Hepatocyte (in vitro differentiated cells): ENCODE measurements around the gene ANXA2.

Experiments
- EZH2 ChIP-seq: fragments of 200-600 bp; sonication (generic); IDR thresholded peaks from 2 replicates; pipeline ENCODE4 v1.6.1; 2016; ENCODE audit warnings: antibody characterized with exemption, mild to moderate bottlenecking, borderline replicate concordance
- EZH2phosphoT487 ChIP-seq: fragments of 200-600 bp; sonication (generic); IDR thresholded peaks from one replicate; pipeline ENCODE4 v1.6.1; 2018; ENCODE audit warnings: antibody characterized with exemption, mild to moderate bottlenecking, low read depth, moderate library complexity; ENCODE audit not compliant: unreplicated experiment, severe bottlenecking
- TF ChIP-seq, protein P1 (sequence below): fragments of 200-600 bp; sonication (generic); IDR thresholded peaks from 2 replicates; pipeline ENCODE4 v1.5.1; 2016; ENCODE audit warnings: antibody characterized with exemption, mild to moderate bottlenecking; ENCODE audit not compliant: poor library complexity

- TF ChIP-seq, protein P1, sequence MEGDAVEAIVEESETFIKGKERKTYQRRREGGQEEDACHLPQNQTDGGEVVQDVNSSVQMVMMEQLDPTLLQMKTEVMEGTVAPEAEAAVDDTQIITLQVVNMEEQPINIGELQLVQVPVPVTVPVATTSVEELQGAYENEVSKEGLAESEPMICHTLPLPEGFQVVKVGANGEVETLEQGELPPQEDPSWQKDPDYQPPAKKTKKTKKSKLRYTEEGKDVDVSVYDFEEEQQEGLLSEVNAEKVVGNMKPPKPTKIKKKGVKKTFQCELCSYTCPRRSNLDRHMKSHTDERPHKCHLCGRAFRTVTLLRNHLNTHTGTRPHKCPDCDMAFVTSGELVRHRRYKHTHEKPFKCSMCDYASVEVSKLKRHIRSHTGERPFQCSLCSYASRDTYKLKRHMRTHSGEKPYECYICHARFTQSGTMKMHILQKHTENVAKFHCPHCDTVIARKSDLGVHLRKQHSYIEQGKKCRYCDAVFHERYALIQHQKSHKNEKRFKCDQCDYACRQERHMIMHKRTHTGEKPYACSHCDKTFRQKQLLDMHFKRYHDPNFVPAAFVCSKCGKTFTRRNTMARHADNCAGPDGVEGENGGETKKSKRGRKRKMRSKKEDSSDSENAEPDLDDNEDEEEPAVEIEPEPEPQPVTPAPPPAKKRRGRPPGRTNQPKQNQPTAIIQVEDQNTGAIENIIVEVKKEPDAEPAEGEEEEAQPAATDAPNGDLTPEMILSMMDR, result no peak
- TF ChIP-seq EZH2phosphoT487, result no peak
- TF ChIP-seq EZH2, result no peak
These were observed 34.7 kb downstream of the ANXA2 start for GRCh38 chr15:60363087-60363549.
